ENCODE measurements around the gene KCNQ1OT1. TPM values are rescaled to one million over a fixed set of nuclear protein-coding genes. Genes with fewer than 3 reads are reported as not detected.

KCNQ1OT1 gene
- total RNA-seq, 4 donors from 2014 or later: 2.5 to 4.5 (median 3.1) TPM

DNA sequence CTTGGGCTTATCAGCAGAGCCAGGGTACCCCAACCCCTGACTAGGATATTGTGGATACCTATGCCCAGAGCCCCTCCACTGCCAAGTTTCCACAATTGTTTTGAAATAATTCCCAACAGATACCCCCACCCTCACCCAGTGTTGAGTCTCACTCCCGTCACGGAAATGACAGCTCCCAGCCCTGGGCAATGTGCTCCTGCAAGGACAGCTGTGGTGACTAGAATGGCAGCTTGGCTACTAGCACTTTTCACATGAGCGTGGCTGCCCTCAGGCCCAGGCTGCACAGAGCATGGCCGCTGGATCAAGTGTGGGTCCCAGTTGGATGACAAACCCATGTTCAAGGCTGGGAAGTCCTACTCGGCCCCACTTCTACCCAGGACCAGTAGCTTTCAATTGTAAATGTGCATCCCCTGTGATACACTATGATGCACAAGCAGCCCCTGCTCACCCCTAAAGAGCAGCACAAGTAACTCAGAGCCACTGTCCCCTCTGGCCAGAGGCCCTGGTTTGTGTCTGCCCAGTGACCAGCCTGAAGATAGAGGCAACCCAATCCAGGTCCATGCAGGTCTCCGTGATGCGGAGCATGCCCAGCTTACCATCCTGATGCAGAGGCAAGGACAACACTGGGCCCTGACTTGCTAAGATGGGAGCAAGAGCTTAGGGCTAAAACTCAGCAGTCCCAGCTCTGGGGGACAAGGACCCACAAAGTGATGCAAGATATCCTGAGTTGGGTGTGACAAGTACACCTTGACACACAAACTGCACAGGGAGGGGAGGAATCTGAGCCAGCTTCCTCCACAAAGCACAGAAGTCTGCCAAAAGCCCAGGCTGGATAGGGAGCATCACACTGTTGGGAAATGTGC lies 13.2 kb downstream of the KCNQ1OT1 start:
- TF ChIP-seq POLR2A (IDR thresholded peaks at IDR 0.05) (no peak), POLR2AphosphoS5 (IDR thresholded peaks at IDR 0.05) (no peak), CTCF (IDR thresholded peaks at IDR 0.05) (no peak), EP300 (IDR thresholded peaks at IDR 0.05) (no peak)
- Histone ChIP-seq H3K9me3 (no peaks in the 10 kb centered on the region), H3K4me3 (no peak overlapping the region), H3K27me3 (no peaks in the 10 kb centered on the region), H3K27ac (no peak overlapping the region), H3K4me1 (peaks cover 8% of the 10 kb centered on the region), H3K36me3 (peaks cover 3% of the 10 kb centered on the region)
- WGBS: 99% methylated on average over 6 of the region's 7 CpGs
- peak; percentile 36 to 65 for DNase-seq (ENCODE audit: low spot score in 2 of 2)

DNA sequence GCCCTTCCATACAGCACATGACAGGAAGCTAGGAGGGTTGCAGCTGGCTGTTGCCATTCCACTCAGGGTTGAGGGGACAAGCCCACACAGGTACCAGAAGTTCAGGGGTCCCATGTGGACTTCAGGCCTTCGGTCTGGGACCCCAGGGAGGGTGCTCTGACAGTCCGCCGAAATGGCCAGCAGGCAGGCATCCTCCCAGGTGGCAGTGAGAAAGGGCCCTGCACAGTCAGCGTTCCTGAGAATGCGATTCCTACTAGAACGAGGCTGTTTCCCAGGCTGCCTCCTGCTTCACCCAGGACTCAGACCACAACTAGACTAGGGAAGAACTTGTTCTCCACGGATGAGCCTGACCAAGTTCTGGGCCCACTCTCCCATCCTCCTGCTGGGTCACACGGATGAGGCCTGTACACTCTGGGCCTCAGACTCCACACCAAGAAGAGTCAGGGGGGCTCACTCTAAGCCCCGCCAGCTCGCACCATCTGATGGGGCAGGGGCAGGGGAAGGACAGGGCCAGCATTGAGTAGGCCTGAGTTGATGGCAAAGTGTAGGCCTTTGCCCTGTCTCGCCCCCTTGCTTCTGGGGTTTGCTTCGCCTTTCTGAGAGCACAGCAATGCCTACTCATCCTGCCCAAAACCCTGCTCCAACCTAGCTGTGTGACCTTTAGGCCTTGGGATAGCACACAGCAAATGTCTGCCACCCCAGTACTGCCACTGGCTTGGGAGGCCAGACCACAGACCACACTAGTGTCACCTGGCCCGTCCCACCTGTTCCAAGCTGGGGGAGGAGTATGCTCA lies 14.0 kb downstream of the KCNQ1OT1 start:
- Histone ChIP-seq H3K27me3 (no peaks in the 10 kb centered on the region), H3K9me3 (no peaks in the 10 kb centered on the region), H3K36me3 (peaks cover 3% of the 10 kb centered on the region), H3K4me1 (peaks cover 8% of the 10 kb centered on the region), H3K27ac (no peak overlapping the region), H3K4me3 (no peak overlapping the region)
- 93% methylated on average over 13 of the region's 13 CpGs for WGBS
- TF ChIP-seq EP300 (IDR thresholded peaks at IDR 0.05): no peak
- no peak for TF ChIP-seq CTCF (IDR thresholded peaks at IDR 0.05)
- TF ChIP-seq POLR2AphosphoS5 (IDR thresholded peaks at IDR 0.05): no peak
- DNase-seq (ENCODE audit: low spot score in 2 of 2): peak; percentile 44 to 68

GRCh38 chr11:2685051-2685450 lies 14.7 kb downstream of the KCNQ1OT1 start:
- WGBS: 71% methylated on average over 1 of the region's 6 CpGs
- H3K9me3 ChIP-seq: no peaks in the 10 kb centered on the region
- peaks cover 8% of the 10 kb centered on the region for H3K4me1 ChIP-seq
- H3K4me3 ChIP-seq: no peak overlapping the region
- peak; percentile 21 to 54 for DNase-seq (ENCODE audit: low spot score in 2 of 2)
- peaks cover 3% of the 10 kb centered on the region for H3K36me3 ChIP-seq
- TF ChIP-seq POLR2AphosphoS5 (IDR thresholded peaks at IDR 0.05) (no peak), CTCF (IDR thresholded peaks at IDR 0.05) (no peak)
- no peaks in the 10 kb centered on the region for H3K27me3 ChIP-seq
- H3K27ac ChIP-seq: no peak overlapping the region

DNA sequence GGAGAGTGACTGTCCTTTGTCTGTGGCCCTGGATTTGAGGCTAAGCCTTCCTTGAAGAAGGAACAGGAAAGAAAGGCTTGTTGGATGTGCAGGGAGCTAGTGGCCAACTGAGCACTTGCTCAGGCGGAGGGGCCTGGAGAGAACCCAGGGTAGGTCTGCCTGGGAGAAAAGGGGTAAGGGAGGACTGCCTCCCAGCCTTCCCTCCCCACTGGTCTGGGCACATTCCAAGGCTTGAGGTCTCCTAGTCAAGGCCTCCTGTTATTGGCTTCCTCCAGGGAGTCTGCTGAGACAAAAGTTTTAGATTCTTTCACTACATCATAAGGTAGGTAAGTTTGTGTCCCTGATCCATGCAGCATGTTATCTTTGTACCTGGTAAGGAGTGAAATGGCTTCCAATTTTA lies 15.2 kb downstream of the KCNQ1OT1 start:
- Histone ChIP-seq H3K4me3 (no peak overlapping the region), H3K4me1 (peaks cover 8% of the 10 kb centered on the region), H3K9me3 (no peaks in the 10 kb centered on the region), H3K36me3 (peaks cover 3% of the 10 kb centered on the region), H3K27ac (no peak overlapping the region), H3K27me3 (no peaks in the 10 kb centered on the region)
- TF ChIP-seq POLR2AphosphoS5 (IDR thresholded peaks at IDR 0.05) (no peak), POLR2A (IDR thresholded peaks at IDR 0.05) (no peak)
- peak; percentile 14 to 50 for DNase-seq (ENCODE audit: low spot score in 2 of 2)
- WGBS: 100% methylated on average over 1 of the region's 1 CpG

DNA sequence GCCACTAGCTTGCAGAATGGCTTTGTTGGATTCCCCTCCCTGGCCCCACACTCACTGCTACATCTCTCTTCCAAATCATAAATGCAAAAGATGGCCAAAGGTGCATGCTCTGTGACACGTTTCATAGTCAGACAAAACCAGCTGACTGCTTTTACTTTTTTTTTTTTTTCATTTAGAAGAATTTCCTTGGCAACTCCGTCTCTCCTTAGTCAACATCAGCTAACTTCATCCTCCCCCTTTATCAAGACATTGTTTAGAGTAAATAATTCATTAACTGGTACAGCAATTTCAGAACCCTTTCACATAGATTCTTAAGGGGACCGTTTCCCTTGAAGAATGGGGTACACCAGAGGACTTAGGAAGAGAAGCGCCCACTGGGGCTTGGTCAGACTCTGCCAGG lies 16.0 kb downstream of the KCNQ1OT1 start:
- Histone ChIP-seq H3K36me3 (peaks cover 3% of the 10 kb centered on the region), H3K27ac (no peak overlapping the region), H3K4me3 (no peak overlapping the region), H3K4me1 (peaks cover 8% of the 10 kb centered on the region), H3K9me3 (no peaks in the 10 kb centered on the region), H3K27me3 (no peaks in the 10 kb centered on the region)
- TF ChIP-seq CTCF (IDR thresholded peaks at IDR 0.05) (no peak), POLR2AphosphoS5 (IDR thresholded peaks at IDR 0.05) (no peak), POLR2A (IDR thresholded peaks at IDR 0.05) (no peak), EP300 (IDR thresholded peaks at IDR 0.05) (no peak)
- WGBS: 92% methylated on average over 4 of the region's 4 CpGs
- no peak for DNase-seq (ENCODE audit: low spot score in 2 of 2)
